Kidney (tissue), 14 donors: Measurements from ENCODE around the gene CACNA1F. TPM values are rescaled to one million over a fixed set of nuclear protein-coding genes. Genes with fewer than 3 reads are reported as not detected.
A peak's percentile ranks its signal among the peaks of the same experiment; 100 is the strongest.

ENCODE experiments used
- DNase-seq, 5 donors: peaks; one replicate each; pipeline ENCODE4 v3.0.0-alpha.2; 2013 to 2020
- FAIRE-seq: peaks from 2 replicates; lab custom pipeline; 2012; peaks lifted over from hg19 to GRCh38; lab: Jason Lieb, UNC
- H3K27ac ChIP-seq, 2 donors: one replicate each; pipeline ENCODE4 v1.7.0; 2013; ENCODE audit warnings: low read depth in 2 of 2, low read length in 2 of 2, inconsistent platforms in 1 of 2
- H3K27me3 ChIP-seq: one replicate; pipeline ENCODE4 v1.7.1; 2013; ENCODE audit warnings: low read length, inconsistent platforms; ENCODE audit not compliant: control insufficient read depth, insufficient read depth
- H3K36me3 ChIP-seq, 3 donors: one replicate each; pipeline versions ENCODE4 v1.7.0 to v1.7.1; 2013; ENCODE audit warnings: low read length in 3 of 3, control low read depth in 1 of 3, inconsistent platforms in 1 of 3; ENCODE audit not compliant: insufficient read depth in 3 of 3, control insufficient read depth in 2 of 3
- H3K4me1 ChIP-seq, 3 donors: one replicate each; pipeline versions ENCODE4 v1.7.0 to v1.7.1; 2013; ENCODE audit warnings: low read length in 3 of 3, inconsistent platforms in 1 of 3, low read depth in 1 of 3; ENCODE audit not compliant: control insufficient read depth in 2 of 3, insufficient read depth in 2 of 3
- H3K4me3 ChIP-seq, 3 donors: one replicate each; pipeline versions ENCODE4 v1.7.0 to v1.8.1; 2013; ENCODE audit warnings: low read length in 3 of 3, control low read depth in 1 of 3, inconsistent platforms in 1 of 3
- H3K9ac ChIP-seq, 3 donors: one replicate each; pipeline versions ENCODE4 v1.7.0 to v1.7.1; 2013; ENCODE audit warnings: low read length in 3 of 3, control low read depth in 1 of 3, inconsistent platforms in 1 of 3
- H3K9me3 ChIP-seq, 3 donors: one replicate each; pipeline versions ENCODE4 v1.7.0 to v1.7.1; 2013; ENCODE audit warnings: low read length in 3 of 3, control low read depth in 1 of 3, inconsistent platforms in 1 of 3; ENCODE audit not compliant: control insufficient read depth in 2 of 3, insufficient read depth in 1 of 3
- intact Hi-C: fragments of 100-400 bp; cut with DNase I; formaldehyde crosslinking; loops from one replicate; pipeline ENCODE4 v1.11.1; 2022
- polyA plus RNA-seq: library from polyadenylated mRNA; stranded (reverse); fragments of 350-450 nt; fragmentation: Illumina TruSeq; extraction: RNeasy Lipid Tissue Mini Kit (QIAGEN cat#74804); gene quantifications from one replicate; pipeline ENCODE4 v1.2.3, GENCODE V29; 2014; ENCODE audit warnings: low read depth, low replicate concordance; ENCODE audit not compliant: insufficient read depth
- total RNA-seq: library from RNA; stranded (reverse); fragmentation: NEBNext Ultra II Directional; extraction: Animal tissue kit (Norgen Biotek cat#: 25700); gene quantifications from one replicate; pipeline ENCODE4 v1.2.1, GENCODE V29; 2021
- TF ChIP-seq, protein P1 (sequence below): IDR thresholded peaks from 3 replicates; pipeline ENCODE4 v1.5.1; 2012; ENCODE audit warnings: mild to moderate bottlenecking, moderate library complexity, borderline replicate concordance; ENCODE audit not compliant: insufficient read depth; ENCODE audit errors: extremely low read depth
- donor health status: control.
- donor health status: control.
- donor health status: control.
- donor health status: control.
- donor health status: control.
- donor health status: DM: yes; HTN: yes; CAD: no.
- donor health status: Normal renal cell carcinoma (clear cell type).

CACNA1F gene
- total and polyA plus RNA-seq, 2 donors from 2014 or later, result 0.15 to 0.25 TPM

DNA sequence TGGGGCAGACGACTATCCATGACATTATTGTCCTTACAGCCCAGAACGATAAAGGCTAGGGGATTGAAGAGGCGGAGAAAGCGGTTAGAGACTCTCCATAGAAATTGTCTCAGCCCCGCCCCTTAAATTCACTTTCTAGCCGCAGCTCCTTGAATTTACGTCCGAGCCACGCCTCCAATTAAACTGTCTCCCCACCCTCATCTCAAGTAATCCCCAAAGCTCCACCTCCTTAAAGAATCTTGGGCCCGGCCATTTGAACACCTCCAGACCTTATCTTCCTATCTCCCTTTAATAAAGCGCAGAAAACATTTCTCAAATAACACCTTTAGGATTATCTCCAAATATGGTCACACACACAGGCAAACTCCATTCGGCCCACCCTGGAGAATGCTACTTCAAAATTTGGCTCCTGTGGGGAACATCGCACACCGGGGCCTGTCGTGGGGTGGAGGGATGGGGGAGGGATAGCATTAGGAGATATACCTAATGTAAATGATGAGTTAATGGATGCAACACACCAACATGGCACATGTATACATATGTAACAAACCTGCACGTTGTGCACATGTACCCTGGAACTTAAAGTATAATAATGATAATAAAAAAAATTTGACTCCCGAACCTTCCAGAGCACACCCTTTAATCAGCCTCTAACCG, 77.8 kb downstream of the CACNA1F start:
- intact Hi-C loops, result no loop called here
- TF ChIP-seq, protein P1, sequence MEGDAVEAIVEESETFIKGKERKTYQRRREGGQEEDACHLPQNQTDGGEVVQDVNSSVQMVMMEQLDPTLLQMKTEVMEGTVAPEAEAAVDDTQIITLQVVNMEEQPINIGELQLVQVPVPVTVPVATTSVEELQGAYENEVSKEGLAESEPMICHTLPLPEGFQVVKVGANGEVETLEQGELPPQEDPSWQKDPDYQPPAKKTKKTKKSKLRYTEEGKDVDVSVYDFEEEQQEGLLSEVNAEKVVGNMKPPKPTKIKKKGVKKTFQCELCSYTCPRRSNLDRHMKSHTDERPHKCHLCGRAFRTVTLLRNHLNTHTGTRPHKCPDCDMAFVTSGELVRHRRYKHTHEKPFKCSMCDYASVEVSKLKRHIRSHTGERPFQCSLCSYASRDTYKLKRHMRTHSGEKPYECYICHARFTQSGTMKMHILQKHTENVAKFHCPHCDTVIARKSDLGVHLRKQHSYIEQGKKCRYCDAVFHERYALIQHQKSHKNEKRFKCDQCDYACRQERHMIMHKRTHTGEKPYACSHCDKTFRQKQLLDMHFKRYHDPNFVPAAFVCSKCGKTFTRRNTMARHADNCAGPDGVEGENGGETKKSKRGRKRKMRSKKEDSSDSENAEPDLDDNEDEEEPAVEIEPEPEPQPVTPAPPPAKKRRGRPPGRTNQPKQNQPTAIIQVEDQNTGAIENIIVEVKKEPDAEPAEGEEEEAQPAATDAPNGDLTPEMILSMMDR, result no peak
- Histone ChIP-seq H3K27me3 (no peaks in the 10 kb centered on the region), H3K27ac (peak overlapping the region; percentile 94 to 96), H3K4me3 (peak overlapping the region; percentile 54 to 73 (median 68)), H3K9me3 (no peaks in the 10 kb centered on the region), H3K4me1 (no peaks in the 10 kb centered on the region), H3K9ac (peak overlapping the region; percentile 15 to 84 (median 80)), H3K36me3 (no peaks in the 10 kb centered on the region)
- DNase-seq (peak in 4 of 5 donors; percentile 39 to 86 (median 67)), FAIRE-seq (no peak)

Other genes with a start within 250 kb of the CACNA1F start
- gene GRIPAP1, start 231.1 kb downstream of the CACNA1F start, total RNA-seq, result 52.8 TPM
- 24.0 TPM for gene GRIPAP1, start 231.1 kb downstream of the CACNA1F start, polyA plus RNA-seq
- 47.3 TPM for gene TFE3, start 190.0 kb downstream of the CACNA1F start, total RNA-seq
- 32.8 TPM for gene TFE3, start 190.0 kb downstream of the CACNA1F start, polyA plus RNA-seq
- gene CCDC120, start 174.3 kb downstream of the CACNA1F start, total RNA-seq, result 13.7 TPM
- 5.2 TPM for gene CCDC120, start 174.3 kb downstream of the CACNA1F start, polyA plus RNA-seq
- gene PRAF2, start 159.3 kb downstream of the CACNA1F start, total RNA-seq, result 24.0 TPM
- 47.9 TPM for gene PRAF2, start 159.3 kb downstream of the CACNA1F start, polyA plus RNA-seq
- 67.4 TPM for gene WDR45, start 153.5 kb downstream of the CACNA1F start, total RNA-seq
- gene WDR45, start 153.5 kb downstream of the CACNA1F start, polyA plus RNA-seq, result 72.4 TPM
- gene GPKOW, start 109.6 kb downstream of the CACNA1F start, total RNA-seq, result 20.4 TPM
- gene GPKOW, start 109.6 kb downstream of the CACNA1F start, polyA plus RNA-seq, result 21.4 TPM
- gene MAGIX, start 70.6 kb downstream of the CACNA1F start, total RNA-seq, result 11.6 TPM
- 34.0 TPM for gene MAGIX, start 70.6 kb downstream of the CACNA1F start, polyA plus RNA-seq
- gene PLP2, start 61.4 kb downstream of the CACNA1F start, total RNA-seq, result 139 TPM
- gene PLP2, start 61.4 kb downstream of the CACNA1F start, polyA plus RNA-seq, result 58.6 TPM
- gene PRICKLE3, start 47.0 kb downstream of the CACNA1F start, total RNA-seq, result 11.6 TPM
- gene PRICKLE3, start 47.0 kb downstream of the CACNA1F start, polyA plus RNA-seq, result 3.4 TPM
- 4.0 TPM for gene SYP, start 33.1 kb downstream of the CACNA1F start, total RNA-seq
- 7.2 TPM for gene SYP, start 33.1 kb downstream of the CACNA1F start, polyA plus RNA-seq
- gene CCDC22, start 2.1 kb upstream of the CACNA1F start, total RNA-seq, result 18.5 TPM
- 13.4 TPM for gene CCDC22, start 2.1 kb upstream of the CACNA1F start, polyA plus RNA-seq
- gene FOXP3, start 31.4 kb upstream of the CACNA1F start, total RNA-seq, result 2.0 TPM
- 0.45 TPM for gene FOXP3, start 31.4 kb upstream of the CACNA1F start, polyA plus RNA-seq
- 4.5 TPM for gene PPP1R3F, start 36.5 kb upstream of the CACNA1F start, total RNA-seq
- gene PPP1R3F, start 36.5 kb upstream of the CACNA1F start, polyA plus RNA-seq, result 5.1 TPM
- not detected for gene GAGE10, start 70.3 kb upstream of the CACNA1F start, total RNA-seq
- not detected for gene GAGE10, start 70.3 kb upstream of the CACNA1F start, polyA plus RNA-seq
- not detected for gene GAGE12J, start 88.7 kb upstream of the CACNA1F start, total RNA-seq
- gene GAGE12J, start 88.7 kb upstream of the CACNA1F start, polyA plus RNA-seq, result not detected
- not detected for gene GAGE13, start 98.2 kb upstream of the CACNA1F start, total RNA-seq
- gene GAGE13, start 98.2 kb upstream of the CACNA1F start, polyA plus RNA-seq, result not detected